ENCODE results near the gene FGFBP3.

DNA sequence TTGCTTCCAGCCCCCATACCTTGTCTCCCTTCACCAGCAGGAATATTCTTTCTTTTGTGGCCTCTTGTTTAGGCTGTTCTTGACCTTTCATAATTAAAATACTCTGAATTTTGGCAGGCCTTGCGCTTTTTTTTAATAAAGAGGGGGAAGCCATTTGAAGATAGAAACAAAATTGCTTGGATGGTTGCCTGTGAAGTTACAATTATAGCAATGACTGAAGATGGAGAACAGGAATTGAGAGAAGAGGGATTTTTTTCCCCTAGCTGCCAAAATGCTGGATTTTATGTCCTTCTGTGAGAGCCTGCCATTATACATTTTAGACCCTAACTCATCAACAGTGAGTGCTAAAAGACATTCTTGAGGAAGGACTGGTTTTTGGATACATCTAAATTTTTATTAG is 24.8 kb downstream of the FGFBP3 start:
- TF ChIP-seq ZNF296 (CRISPR knock-in tag; conservative IDR thresholded peaks at IDR 0.05) (no peak), CREB1 (IDR thresholded peaks at IDR 0.05) (no peak), CREB1 (CRISPR knock-in tag; IDR thresholded peaks at IDR 0.05) (no peak), SP2 (CRISPR knock-in tag; IDR thresholded peaks at IDR 0.05) (no peak), HOXA5 (CRISPR knock-in tag; IDR thresholded peaks at IDR 0.05) (no peak), E2F1 (CRISPR knock-in tag; IDR thresholded peaks at IDR 0.05) (no peak), ZNF232 (CRISPR knock-in tag; IDR thresholded peaks at IDR 0.05; ENCODE audit: borderline replicate concordance) (no peak)
- TF ChIP-seq, protein P1, sequence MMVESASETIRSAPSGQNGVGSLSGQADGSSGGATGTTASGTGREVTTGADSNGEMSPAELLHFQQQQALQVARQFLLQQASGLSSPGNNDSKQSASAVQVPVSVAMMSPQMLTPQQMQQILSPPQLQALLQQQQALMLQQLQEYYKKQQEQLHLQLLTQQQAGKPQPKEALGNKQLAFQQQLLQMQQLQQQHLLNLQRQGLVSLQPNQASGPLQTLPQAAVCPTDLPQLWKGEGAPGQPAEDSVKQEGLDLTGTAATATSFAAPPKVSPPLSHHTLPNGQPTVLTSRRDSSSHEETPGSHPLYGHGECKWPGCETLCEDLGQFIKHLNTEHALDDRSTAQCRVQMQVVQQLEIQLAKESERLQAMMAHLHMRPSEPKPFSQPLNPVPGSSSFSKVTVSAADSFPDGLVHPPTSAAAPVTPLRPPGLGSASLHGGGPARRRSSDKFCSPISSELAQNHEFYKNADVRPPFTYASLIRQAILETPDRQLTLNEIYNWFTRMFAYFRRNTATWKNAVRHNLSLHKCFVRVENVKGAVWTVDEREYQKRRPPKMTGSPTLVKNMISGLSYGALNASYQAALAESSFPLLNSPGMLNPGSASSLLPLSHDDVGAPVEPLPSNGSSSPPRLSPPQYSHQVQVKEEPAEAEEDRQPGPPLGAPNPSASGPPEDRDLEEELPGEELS (CRISPR knock-in tag; IDR thresholded peaks at IDR 0.05) = no peak
- TF ChIP-seq, protein P2, sequence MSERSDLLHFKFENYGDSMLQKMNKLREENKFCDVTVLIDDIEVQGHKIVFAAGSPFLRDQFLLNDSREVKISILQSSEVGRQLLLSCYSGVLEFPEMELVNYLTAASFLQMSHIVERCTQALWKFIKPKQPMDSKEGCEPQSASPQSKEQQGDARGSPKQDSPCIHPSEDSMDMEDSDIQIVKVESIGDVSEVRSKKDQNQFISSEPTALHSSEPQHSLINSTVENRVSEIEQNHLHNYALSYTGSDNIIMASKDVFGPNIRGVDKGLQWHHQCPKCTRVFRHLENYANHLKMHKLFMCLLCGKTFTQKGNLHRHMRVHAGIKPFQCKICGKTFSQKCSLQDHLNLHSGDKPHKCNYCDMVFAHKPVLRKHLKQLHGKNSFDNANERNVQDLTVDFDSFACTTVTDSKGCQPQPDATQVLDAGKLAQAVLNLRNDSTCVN (CRISPR knock-in tag; IDR thresholded peaks at IDR 0.05; ENCODE audit: borderline replicate concordance) = no peak

Measured in HepG2 (cell line).